GM21526 (cell line): Measurements from ENCODE around the gene CLCN7.
"Not testable (repeated sequence)": the region's sequence is repeated elsewhere in the genome, so short reads cannot be mapped to it uniquely, and the experiment has no call there.

Experiments
- ATAC-seq: cut with Tn5 transposase; IDR thresholded peaks from one replicate; pipeline ENCODE4 v1.9.1; 2021; ENCODE audit warnings: moderate library complexity; ENCODE audit not compliant: unreplicated experiment, low FRiP score

CLCN7 gene

DNA sequence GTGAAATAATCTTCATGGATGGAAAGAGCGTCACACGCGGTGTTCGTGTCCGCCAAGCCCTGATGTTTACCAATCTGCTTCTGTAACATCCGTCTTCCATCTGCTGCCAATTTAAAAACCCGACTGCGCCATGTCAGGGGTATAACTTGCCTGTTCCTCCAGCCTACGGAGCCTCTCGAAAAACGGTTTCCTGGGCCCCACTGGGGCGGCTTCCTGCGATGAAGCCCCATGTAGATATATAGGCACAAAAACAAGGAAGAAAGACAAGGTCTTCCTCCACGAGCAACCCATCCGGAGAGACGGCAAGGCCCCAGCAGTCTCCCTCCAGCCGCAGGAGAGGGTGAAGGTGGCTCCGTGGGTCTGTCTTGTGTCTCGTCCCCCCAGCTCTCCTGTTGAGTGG, 13.8 kb upstream of the CLCN7 start, which contains the start of gene PTX4:
TSS of gene PTX4 (minus strand) at position 326 of the 400 bp plus-strand sequence. CDS start at position 291, 35 bp downstream.
- no peak for ATAC-seq

DNA sequence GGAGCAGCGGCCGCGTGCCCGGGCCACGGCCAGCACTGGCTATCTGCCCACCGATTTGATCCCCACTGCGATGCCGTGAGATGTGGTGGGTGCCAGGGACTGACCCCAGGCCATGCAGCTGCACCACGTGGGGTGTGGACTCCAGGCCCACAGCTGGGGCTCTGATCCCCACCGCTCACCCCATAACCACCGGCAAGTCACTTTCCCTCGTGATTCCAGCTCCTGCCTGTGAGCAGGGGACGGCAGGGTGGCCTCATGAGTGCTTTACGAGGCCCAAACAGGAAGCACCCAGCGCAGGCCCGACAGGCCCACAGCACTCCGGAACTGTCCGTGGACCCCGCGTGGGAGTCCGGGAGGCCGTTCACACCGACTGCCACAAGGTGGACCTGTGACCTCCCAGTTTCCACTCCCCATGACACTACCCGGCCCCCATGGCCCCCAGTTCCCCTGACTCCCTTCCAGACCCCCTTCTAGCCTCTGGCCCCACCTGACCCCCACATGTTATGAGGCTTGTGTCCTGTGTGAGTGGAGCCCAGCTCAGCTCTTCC, 13.3 kb upstream of the CLCN7 start:
- no peak for ATAC-seq

DNA sequence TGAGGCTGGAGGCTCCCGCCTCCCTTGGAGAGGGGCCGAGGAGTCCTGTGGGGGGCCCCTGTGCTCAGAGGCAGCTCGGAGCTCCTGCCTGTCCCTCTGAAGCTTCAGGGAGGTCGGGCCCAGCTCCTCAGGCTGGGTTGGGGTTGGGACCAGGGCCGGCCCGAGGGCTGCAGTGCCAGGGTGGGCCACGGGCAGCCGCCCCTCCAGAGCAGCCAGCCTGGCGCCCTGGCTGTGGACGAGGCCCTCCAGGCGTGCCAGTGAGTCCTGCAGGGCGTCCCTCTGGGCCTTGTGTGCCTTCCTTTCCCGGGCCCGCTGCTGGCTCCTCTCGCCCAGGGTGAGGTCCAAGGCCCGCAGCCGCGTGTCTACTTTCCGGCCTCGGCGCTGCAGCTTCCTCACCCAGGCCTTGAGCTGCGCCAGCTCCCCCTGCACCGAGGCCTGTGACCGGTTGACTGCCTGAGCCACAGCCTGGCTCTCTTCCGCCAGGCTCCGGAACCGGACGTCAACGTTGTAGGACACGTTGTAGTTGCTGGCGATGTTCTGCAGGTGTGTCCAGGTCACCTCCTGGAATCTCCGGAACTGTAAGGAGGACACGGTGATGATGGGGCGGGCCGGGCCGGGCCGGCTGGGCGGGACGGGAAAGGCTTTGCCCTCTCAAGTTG, 12.7 kb upstream of the CLCN7 start:
- no peak for ATAC-seq

DNA sequence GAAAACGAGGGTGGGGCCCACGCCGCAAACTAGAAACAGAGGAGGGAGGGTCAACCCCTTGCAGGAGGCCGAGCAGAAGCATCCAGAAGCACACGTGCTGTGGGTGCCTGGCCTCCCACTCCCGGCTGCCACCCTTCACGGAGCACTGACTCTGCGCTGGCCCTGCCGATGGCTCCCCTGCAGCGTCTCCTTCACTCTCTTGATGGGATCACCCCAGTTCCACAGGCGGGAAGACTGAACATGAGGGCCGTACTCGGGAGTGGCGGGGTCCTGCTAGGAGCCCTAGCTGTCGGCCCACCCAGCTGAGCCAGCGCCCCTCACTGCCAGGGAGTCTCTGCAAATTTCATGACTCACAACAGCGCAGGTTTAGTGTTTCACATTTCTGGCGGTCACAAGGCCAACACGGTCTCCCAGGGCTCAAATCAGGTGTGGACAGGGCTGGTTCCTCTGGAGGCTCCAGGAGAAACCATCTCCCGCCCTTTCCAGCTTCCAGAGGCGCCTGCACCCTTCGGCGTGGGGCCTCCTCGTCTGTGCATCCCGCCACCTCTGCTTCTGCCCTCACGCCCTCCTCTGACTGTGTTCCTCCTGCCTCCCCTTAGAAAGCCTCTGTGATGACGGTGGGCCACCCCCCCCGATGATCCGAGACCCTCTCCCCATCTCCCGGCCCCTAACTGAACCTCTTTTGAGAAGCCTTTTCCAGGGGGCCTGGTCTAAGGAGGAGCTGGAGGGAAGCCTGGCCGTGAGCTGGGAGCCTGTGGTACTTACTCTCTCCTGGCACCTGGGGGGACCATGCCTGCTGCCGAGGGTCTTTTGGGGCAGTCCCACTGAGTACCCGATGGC, 11.9 kb upstream of the CLCN7 start:
- no peak for ATAC-seq

DNA sequence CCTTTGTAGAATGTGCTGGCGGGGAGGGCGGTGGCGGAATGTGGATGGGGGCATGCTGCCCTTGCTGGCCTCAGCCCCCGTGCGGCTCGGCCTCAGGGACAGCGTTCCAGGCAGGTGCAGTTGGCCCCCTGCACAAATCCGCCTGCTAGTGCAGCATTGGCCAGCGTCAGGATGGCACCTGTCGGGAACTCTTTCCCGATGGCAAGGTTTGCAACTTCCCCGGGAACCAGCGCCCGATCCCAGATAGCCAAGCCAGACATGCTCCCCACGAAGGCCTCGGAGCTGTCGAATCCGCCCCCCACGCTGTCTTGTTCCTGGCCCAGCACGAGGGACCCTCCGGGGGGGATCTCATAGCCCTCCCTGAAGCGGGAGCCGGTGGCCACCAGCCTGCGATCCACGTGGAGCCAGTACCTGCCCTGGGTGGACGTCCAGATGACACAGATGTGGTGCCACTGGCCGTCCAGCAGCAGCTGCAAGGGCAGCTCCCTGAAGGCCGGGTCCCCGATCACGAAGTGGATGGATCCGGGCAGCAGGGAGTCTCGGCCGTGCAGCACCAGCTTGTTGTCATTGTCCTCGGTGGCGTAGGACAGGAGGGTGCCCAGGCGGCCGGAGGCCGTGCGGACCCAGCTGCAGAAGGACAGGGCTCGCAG, 11.1 kb upstream of the CLCN7 start:
- no peak for ATAC-seq

DNA sequence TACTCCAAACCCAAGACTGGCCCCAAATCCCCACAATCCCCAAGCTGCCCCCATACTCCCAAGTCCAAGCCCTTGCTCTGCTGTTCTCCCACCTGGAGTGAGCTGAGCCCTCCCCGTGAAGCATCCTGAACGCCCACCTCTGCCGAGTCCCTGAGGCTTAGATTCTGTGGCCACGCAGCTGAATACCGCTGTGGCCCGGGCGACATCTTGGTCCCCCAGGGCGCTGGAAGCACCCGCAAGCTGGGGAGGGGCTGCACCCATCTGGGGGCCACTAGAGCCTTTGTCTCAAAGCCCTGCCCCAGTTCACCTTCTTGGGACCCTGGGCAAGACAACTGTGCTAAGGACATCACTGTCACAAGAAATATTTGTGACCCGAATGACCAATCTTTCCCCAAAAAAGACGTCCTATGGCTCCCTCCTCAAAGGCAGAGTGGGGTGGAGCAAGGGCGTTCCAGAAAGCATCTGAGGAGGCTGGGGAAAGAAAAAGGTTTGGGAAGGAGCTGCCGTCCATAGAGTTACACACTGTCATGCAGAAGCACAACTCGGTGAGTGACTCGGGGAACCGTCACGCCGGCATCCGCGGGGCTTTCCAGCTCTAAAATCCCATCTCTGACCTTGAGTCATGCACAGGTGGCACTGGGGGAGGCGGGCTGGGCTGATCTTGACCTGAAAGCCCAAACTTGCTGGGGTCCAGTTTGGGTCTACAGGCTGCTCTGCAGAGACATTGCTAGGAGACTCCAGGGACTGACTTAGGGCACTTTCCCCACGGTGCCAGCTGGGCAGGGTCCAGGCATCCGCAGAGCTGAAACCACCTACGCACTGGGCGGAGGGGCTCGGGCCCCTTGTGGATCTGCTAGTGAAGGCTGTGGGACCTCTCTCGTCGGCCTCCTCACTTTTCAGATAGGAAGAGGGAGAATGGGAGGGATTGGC, 7.3 kb upstream of the CLCN7 start:
- ATAC-seq, result no peak

DNA sequence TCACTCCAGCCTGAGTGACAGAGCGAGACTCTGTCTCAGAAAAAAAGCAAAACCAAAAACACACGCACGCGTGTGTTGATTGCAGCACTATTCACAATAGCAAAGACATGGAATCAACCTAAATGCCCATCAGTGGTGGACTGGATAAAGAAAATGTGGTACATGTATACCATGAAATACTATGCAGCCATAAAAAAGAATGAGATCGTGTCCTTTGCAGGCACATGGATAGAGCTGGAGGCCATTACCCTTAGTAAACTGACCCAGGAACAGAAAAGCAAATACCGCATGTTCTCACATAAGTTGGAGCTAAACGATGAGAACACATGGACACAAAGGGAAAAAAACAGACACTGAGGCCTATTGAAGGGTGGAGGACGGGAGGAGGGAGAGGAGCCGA, 4.1 kb upstream of the CLCN7 start:
- not testable (repeated sequence) for ATAC-seq

DNA sequence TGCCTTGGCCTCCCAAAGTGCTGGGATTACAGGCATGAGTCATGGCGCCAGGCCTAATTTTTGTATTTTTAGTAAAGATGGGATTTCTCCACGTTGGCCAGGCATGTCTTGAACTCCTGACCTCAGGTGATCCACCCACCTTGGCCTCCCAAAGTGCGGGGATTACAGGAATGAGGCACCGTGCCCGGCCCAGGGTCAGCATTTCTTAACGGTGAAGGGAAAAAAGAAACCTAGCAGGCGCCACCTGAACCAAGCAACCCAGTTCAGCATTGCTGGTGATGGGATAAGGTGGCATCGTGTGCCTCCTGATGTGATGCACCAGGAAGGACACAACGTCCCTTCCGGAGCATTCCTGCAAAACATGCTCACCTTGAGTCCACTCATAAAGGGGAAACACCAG, 2.2 kb upstream of the CLCN7 start:
- ATAC-seq, result no peak

DNA sequence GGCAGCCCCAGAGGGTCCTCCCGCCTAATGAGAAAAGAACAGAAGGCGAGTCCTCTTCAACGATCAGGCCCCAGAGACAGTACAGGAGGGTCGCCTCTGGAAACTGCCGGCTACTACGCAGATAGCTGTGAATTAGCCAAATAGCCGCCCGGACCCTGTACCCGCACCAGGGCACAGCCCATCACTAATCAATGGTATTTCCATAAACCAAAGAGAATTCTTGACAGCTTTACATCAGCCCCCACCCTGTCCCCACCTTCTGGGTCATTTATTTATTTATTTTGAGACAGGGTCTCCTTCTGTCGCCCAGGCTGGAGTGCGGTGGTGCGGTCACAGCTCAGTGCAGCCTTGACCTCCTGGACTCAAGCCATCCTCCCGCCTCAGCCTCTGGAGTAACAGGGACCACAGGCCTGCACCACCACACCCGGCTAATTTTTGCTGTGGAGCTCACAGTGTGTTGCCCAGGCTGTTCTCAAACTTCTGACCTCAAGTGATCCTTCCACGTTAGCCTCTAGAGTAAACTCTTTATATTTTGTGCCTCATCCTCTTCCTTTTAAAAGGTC, 805 bp upstream of the CLCN7 start:
- ATAC-seq, result no peak

DNA sequence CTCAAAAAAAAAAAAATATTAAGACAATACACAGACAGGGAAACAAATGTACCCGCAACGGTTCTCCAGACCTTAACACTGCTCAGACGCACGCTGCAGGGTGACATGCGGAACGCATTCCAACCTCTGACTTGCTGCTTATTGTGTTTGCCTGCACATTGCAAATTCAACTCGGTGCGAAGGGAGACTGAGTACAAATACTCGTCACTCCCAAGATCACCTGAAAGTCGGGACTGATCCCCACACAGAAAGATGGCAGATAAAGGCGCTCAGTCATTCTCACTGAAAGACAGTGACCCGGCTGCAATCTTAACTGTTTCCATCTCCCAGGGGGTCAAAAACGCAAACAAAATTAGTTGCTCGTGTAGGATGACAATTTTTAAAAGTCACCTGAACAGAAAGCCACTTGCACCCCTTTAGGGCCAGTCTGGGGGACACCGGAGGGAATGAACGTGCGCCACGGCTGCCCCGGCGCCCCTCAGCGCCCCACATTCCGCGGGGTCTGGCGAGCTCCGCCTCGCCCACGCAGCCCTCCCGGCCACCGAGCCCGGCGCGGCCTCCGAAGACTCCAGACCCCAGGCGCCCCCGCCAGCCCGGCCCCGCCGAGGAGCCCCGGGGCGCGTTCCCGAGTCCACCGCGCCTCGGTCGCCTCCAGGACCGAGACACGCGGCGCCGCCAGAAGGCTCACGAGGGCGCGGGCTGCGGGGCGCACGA, 589 bp downstream of the CLCN7 start:
- ATAC-seq, result no peak

DNA sequence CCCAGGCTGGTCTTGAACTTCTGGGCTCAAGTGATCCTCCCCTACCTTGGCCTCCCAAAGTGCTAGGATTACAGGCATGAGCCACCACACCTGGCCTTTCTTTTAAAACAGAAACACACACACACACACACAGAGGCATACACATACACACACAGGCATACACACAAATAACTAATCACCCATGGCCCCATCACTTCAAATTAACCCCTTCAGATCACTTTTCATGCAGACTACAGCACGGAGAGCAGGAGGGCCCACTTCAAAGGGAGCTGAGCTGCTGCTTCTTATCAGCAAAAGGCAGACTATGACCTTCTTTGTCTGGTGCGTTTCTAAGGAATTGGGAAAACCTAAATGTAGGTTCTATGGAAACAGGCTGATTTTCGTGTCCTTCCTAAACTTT, 1.9 kb downstream of the CLCN7 start:
- no peak for ATAC-seq

DNA sequence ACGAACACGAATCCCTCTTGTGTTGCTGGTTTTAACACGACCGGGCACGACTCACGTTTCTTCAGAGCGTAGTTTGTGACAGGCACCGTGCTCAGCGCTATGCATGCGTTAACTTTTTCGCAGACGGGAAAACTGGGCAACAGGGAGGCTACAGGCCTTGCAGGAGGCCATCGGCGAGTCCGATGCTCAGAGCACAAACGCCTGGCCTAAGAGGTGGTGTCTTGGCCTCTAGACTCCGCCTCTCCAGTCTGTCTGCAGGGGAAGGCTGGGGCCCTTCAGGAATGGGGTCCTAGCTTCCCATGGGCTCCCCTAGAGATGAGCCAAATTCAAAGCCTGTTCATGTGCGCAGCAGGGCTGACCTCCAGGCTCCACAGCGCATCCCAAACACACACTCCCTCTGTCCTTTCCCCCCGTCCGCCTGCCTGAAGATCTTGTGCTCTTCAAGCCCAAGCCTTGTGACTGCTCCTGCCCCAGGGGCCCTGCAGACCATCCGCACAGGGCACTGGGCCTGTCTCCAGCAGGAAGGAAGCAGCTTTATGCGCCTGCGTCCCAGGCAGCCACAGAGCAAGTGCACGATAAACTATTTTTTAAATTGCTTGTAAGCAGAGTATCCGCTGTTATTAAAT, 3.1 kb downstream of the CLCN7 start:
- no peak for ATAC-seq

DNA sequence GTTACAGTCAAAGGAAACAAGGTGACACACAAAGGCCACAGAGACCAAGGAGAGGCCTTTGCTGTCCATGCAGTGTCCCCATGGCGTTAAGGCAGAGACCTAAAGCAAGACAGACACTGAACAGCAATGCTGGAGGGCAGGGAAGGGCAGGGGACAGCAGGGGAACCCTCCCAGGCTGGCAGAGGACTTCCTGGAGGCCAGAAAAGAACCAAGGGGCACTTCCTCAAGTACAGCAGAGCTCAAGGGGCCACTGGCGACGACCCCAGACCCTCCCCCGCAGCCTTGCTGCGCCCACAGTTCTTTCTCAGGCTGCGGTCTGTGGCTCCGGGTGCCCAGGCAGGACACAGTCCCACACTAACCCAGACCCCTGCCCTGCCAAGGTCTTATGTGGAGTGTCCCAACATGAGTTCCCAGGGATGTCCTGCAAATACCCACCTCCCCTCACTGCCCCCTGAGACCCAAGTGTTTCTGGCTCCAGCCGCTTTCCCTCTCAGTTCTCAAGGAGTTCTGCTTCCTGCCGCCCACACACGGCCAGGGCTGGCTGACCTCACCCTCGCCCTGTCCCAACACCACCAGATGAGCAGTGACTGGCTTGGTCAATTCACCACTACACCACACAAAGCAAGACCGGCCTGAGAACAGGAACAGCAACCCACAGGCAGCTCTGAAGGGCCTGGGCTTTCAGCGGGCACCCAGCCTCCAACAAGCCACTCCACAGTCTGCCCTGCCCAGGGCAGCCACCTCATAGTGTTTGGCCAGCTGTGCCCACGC, 4.2 kb downstream of the CLCN7 start:
- no peak for ATAC-seq

DNA sequence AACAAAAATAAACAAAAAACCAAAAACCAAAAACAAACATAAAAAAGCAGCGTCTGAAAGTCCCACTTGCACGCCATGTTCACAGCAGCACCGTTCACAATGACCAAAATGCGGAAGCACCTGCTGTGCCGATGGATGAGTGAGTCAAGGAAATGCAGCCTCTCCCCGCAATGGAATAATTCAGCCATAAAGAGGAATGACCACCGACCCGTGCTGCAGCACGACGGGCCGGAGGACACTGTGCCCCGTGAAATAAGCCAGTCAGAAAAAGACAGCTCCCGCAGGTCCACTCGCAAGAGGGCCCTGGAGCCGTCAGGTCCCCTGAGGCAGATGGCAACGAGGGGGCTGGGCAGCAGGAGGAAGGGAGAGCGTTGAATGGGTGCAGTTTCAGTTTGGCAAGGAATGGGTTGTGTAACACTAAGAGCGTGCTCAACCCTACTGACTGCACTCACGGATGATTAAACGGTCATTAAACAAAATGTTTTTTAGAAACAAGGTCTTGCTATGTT, 5.1 kb downstream of the CLCN7 start:
- ATAC-seq, result no peak

DNA sequence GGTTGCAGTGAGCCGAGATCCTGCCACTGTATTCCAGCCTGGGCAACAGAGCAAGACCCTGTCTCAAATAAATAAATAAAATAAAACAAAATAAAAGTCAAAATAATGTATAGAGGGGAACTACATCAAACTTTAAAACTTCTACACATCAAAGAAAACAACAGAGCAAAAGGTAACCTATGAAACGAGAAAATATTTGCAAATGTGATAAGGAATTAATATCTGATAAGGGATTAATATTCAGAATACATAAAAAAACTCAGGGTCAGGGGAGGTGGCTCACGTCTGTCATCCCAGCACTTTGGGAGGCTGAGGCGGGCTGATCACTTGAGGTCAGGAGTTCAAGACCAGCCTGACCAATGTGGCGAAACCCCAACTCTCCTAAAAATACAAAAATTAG, 5.7 kb downstream of the CLCN7 start:
- ATAC-seq, result not testable (repeated sequence)

DNA sequence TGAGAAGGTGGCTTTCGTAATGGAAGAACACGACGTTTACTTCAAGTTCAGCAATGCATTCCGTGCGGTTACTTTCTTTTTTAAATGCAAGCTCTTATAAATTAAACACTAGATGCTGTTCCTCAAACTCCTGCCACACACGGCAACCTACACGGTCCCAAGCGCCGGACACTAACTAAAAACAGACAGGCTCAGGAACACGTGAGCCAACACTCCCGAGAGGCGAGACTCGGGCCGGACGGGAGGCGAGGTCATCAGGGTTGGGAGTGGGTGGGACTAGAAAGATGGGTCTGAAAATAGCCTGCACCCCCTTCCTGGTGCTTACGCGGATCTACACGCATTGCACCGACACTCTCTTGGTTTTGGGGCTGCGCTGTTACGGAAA, 6.4 kb downstream of the CLCN7 start:
- ATAC-seq, result no peak

DNA sequence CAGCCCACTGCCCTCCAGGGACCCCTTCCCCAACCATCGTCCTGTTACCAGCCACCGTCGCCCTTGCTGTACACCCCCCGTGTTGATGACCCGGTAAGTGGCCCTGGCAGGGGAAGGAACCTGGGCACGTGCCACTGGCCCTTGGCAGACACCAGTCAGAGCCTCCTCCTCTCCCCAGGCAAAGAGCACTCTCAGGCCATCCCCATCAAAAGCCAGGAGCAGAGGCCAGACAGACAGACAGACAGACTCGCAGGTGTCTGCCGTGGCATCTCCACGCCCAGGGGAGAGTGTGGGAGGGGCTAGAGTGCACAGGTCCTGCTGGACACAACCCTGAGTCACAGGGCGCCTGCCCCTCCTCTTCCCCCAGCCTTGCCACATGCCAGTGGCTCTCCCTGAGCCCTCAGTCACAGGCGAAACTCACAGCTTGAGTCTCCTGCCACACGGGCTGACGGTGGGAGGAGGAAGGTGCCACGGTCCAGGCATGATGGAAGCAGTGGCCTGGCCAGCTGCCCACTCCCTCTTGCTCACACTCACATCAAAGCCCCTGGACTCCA, 7.8 kb downstream of the CLCN7 start:
- no peak for ATAC-seq

DNA sequence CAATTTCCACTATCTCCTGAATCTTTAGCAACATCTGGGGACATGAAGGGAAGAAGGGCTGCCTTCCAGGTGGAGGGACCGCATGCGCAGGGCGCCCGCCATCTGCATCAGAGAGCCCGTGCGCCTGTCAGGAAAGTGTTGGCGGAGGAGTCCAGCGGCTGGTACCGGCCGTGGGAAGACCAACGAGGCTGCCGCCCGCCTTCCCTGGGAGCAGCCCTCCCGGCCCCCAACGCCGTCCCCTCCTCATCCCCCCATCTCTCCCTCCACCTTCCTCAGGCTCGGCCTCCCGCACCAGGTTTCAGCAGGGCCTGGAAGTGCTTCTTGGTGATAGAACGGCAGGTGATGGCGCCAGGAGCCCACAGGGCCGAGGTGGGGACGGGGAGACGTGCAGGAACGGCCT, 8.8 kb downstream of the CLCN7 start:
- no peak for ATAC-seq
